Brain microvascular endothelial cell (primary cell): ENCODE results near the gene FBXW12.

Source experiments
- DNase-seq: peaks from one replicate; pipeline ENCODE4 v3.0.0-alpha.2; 2020
- H3K27ac ChIP-seq: fragments of 250-450 bp; sonication (Bioruptor Pico); 2 replicates; pipeline ENCODE4 v1.5.1; 2020; ENCODE audit warnings: mild to moderate bottlenecking, moderate library complexity
- H3K27me3 ChIP-seq: fragments of 250-450 bp; sonication (Bioruptor Pico); replicated peaks from 2 replicates; pipeline ENCODE4 v1.5.1; 2020; ENCODE audit warnings: mild to moderate bottlenecking
- H3K36me3 ChIP-seq: fragments of 250-450 bp; sonication (Bioruptor Pico); replicated peaks from 2 replicates; pipeline ENCODE4 v1.5.1; 2020; ENCODE audit warnings: mild to moderate bottlenecking
- H3K4me3 ChIP-seq: 2 replicates; pipeline ENCODE4 v1.5.1; 2011; ENCODE audit warnings: low read depth, mild to moderate bottlenecking, control low read depth, low read length, moderate library complexity
- in situ Hi-C: cut with HindIII; loops from 2 replicates; pipeline ENCODE4 v1.10.0; 2017; ENCODE audit warnings: low sequenced_read_pairs, low pct_ligation_motif_present
- TF ChIP-seq, protein P1 (sequence below): IDR thresholded peaks from 2 replicates; pipeline ENCODE4 v1.5.1; 2011; ENCODE audit warnings: low read depth, mild to moderate bottlenecking, moderate library complexity, low read length, control low read depth, inconsistent platforms; ENCODE audit errors: missing control alignments

FBXW12 gene

DNA sequence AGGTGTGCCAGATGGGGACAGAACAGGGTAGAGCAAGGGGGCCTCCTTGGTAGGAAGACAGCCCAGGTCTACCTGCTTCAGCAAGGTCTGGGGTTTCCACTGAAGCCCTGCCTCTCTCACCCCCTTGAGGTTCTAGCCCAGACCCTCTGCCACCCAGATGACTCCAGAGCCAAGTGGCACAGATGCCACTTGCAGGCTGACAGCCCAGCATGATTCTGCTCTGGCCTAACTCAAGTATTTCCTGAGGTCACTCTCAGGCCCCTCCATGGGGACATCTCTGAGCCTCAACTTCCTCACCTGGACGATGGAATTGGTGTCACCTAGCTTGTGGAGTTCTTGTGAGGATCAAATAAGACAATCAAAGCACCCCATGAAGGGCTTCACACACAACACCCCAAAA lies 34.0 kb downstream of the FBXW12 start:
- H3K27me3 ChIP-seq: no peaks in the 10 kb centered on the region
- TF ChIP-seq, protein P1, sequence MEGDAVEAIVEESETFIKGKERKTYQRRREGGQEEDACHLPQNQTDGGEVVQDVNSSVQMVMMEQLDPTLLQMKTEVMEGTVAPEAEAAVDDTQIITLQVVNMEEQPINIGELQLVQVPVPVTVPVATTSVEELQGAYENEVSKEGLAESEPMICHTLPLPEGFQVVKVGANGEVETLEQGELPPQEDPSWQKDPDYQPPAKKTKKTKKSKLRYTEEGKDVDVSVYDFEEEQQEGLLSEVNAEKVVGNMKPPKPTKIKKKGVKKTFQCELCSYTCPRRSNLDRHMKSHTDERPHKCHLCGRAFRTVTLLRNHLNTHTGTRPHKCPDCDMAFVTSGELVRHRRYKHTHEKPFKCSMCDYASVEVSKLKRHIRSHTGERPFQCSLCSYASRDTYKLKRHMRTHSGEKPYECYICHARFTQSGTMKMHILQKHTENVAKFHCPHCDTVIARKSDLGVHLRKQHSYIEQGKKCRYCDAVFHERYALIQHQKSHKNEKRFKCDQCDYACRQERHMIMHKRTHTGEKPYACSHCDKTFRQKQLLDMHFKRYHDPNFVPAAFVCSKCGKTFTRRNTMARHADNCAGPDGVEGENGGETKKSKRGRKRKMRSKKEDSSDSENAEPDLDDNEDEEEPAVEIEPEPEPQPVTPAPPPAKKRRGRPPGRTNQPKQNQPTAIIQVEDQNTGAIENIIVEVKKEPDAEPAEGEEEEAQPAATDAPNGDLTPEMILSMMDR: no peak
- no peak for DNase-seq
- in situ Hi-C loops: no loop called here
- H3K4me3 ChIP-seq: no peak overlapping the region
- no peak overlapping the region for H3K27ac ChIP-seq
- no peaks in the 10 kb centered on the region for H3K36me3 ChIP-seq

DNA sequence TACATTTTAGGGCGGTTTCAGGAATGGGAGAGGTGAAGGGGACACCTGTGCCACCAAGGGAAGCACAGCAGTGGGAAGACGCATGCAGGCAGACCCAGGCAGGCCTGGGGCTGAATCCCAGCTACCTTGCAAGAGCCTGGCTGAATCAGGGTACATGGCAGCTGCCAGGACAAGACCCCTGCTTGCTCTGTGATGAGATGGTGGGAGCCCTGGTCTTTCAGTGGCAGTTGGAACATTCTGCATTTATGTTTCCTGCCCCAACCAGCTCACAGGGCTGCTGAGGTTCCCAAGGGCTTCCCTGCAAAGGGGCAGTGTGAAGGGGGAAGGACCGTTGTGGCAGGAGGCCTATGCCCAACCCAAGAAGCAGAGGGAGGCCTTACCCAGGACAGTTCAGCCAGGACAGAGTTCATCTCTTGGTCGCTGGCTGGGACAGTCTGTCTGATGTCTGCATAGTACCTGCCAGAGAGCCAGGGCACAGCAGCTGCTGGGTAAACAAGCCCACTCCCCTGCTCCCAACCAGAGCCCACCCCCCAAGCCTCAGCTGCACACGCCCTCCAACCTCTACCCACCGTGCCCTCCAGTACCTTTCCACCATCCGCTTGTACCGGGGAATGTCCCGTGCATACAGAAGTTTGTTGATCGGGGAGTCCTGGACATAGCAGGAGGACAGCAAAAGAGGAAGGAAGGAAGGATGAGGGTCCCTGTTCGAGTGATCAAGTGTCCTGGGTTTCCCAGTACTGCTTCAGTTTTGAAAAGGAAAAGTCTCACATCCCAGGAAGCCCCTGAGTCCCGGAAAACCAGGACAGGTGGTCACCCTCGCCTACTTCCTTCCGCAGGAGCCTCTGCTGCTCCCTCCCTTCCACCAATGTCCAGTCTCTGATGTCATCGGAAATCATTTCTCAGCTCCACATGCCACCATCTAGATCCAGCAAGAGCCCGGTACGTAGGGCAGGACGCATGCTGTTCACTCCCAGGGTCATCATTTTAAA lies 34.7 kb downstream of the FBXW12 start:
- H3K4me3 ChIP-seq: no peak overlapping the region

DNA sequence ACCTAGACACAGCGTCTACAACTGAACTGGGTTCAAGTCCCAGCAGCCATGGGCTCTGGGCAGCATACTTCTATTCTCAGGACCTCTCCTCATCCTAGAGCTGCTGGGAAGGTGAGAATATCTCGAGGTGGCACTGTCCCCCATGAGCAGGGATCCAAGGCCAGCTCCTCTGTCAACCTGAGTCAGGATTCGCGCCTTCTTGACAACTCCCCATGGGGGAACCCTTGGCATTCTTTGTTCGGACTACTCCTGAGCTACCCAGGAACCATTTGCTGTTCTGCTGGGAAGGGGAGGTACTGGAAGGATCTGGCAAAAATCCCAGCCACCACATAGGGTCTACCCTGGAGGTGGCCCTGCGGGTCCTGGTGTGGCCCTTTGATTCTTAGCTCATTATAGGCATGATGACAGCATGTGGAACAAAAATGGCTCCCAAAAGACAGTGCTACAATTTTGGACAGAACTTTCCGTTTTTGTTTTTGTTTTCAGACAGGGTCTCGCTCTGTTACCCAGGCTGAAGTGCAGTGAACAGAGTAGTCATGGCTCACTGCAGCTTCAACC lies 35.6 kb downstream of the FBXW12 start:
- no peak for DNase-seq
- no peaks in the 10 kb centered on the region for H3K27me3 ChIP-seq
- no peak overlapping the region for H3K27ac ChIP-seq
- H3K4me3 ChIP-seq: no peak overlapping the region
- in situ Hi-C loops: no loop called here
- TF ChIP-seq, protein P1: no peak
- H3K36me3 ChIP-seq: no peaks in the 10 kb centered on the region

More for the DNA sequence above, 34.7 kb downstream of the FBXW12 start:
- H3K36me3 ChIP-seq: no peaks in the 10 kb centered on the region
- TF ChIP-seq, protein P1: no peak
- no peaks in the 10 kb centered on the region for H3K27me3 ChIP-seq
- in situ Hi-C loops: no loop called here
- H3K27ac ChIP-seq: no peak overlapping the region
- DNase-seq: no peak

DNA sequence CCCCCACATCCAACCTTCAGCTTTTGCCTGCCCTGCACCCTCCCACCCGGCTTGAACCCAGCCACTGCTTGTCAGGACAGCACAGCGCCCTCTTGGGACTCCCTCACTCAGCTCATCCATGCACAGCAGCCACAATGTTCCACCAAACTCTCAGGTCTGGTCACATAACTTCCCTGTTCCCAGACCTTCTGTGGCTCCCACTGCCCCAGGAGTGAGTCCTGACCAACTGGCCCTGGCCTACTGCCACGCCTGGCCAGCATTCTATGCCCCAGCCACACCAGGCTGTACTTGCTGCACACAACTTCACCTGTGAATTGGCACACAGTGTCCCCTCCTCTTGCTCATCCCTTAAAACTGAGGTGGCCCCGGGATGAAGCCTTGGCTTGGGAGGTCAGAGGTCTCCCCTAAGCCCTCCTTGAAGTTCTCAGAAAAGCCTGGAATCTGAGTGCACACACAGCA lies 36.8 kb downstream of the FBXW12 start:
- no peak for DNase-seq
- Histone ChIP-seq H3K27ac (no peak overlapping the region), H3K27me3 (no peaks in the 10 kb centered on the region), H3K36me3 (no peaks in the 10 kb centered on the region), H3K4me3 (no peak overlapping the region)
- in situ Hi-C loops: no loop called here
- TF ChIP-seq, protein P1: peak; percentile 26

DNA sequence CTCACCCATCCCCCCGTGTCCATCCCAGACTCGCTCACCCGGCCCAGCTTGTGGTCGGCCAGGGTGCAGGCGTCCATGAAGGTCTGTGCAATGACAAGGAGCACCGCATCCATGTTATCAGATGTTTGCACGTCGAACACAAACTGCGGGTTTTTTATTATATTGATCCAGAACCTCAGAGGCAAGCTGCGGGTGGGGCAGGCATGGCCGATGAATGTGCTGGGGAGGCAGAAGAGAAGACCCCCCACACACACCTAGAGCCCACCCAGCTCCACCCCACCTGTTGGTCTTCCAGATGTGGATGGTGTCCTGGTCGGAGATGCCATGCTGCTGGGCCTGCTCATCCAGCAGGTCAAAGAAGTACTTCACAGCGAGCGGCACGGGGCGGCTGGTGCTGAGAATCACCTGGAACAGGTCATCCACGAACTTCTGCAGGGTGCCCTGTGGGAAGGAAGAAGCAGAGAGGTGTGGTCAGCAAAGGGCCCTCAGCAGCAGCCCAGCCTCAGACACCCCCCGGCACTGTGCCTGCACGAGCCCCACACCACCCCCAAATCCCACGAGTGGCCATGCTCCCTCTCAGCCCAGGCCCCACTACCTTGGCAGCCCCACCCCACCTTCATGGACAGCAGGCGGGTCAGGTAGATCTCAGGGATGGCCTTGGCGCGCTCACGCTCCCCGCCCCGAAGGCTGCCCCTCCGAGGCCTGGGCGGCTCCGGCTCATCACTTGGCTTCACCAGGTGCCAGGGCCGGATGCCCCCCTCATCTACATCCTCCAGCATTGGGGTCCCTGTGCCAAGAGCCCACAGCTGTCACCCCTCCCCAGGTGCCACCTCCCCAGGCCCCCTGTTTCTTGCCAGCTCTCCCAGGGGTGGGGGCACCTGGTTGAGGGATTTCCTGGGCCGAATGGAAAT lies 37.5 kb downstream of the FBXW12 start:
- no peaks in the 10 kb centered on the region for H3K27me3 ChIP-seq
- H3K36me3 ChIP-seq: no peaks in the 10 kb centered on the region
- no peak for DNase-seq
- H3K4me3 ChIP-seq: no peak overlapping the region
- TF ChIP-seq, protein P1: no peak
- no peak overlapping the region for H3K27ac ChIP-seq
- in situ Hi-C loops: no loop called here
